Gastrocnemius medialis (tissue), 4 donors: ENCODE results near the gene PAGE2.

Source experiments
- CTCF ChIP-seq, 5 experiments: fragments of 450-650 bp in 3 of 5; fragments of 200-600 bp in 2 of 5; sonication (generic) in 2 of 5; IDR thresholded peaks in 4 of 5; conservative IDR thresholded peaks in 1 of 5; 1 replicate in 4 of 5; 2 replicates in 1 of 5; pipeline ENCODE4 v1.5.1; 2016 to 2019; ENCODE audit warnings: antibody characterized with exemption in 5 of 5, mild to moderate bottlenecking in 3 of 5, moderate library complexity in 3 of 5
- POLR2A ChIP-seq, 2 donors: fragments of 450-650 bp; IDR thresholded peaks; one replicate each; pipeline ENCODE4 v1.6.1; 2017; ENCODE audit warnings: antibody characterized with exemption in 2 of 2, mild to moderate bottlenecking in 2 of 2, moderate library complexity in 2 of 2

GRCh38 chrX:55119712-55120111 lies 30.9 kb downstream of the PAGE2 start:
- TF ChIP-seq CTCF (IDR thresholded peaks at IDR 0.05 in 4 of 5, conservative IDR thresholded peaks at IDR 0.05 in 1 of 5) (no peak), POLR2A (IDR thresholded peaks at IDR 0.05) (no peak)
